ENCODE data around the gene PCDHGA1. TPM values are rescaled to one million over a fixed set of nuclear protein-coding genes. Genes with fewer than 3 reads are reported as not detected.

PCDHGA1 gene
- total RNA-seq, 4 donors from 2014 or later, result 0.26 to 0.38 (median 0.33) TPM

DNA sequence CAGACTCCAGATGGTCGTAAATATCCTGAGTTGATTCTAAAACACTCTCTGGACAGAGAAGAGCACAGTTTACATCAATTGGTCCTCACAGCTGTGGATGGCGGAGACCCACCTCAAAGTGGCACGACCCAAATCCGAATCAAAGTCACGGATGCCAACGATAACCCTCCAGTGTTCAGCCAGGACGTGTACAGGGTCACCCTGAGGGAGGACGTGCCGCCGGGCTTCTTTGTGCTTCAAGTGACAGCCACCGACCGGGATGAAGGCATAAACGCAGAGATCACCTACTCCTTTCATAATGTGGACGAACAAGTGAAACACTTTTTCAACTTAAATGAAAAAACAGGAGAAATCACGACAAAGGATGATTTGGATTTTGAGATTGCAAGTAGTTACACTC lies 30.4 kb downstream of the PCDHGA1 start:
- H3K4me1 ChIP-seq, result peaks cover 3% of the 10 kb centered on the region
- H3K9me3 ChIP-seq, result peaks cover 66% of the 10 kb centered on the region
- TF ChIP-seq EP300 (IDR thresholded peaks at IDR 0.05), result no peak
- TF ChIP-seq POLR2A (IDR thresholded peaks at IDR 0.05), result no peak
- TF ChIP-seq, protein P1, sequence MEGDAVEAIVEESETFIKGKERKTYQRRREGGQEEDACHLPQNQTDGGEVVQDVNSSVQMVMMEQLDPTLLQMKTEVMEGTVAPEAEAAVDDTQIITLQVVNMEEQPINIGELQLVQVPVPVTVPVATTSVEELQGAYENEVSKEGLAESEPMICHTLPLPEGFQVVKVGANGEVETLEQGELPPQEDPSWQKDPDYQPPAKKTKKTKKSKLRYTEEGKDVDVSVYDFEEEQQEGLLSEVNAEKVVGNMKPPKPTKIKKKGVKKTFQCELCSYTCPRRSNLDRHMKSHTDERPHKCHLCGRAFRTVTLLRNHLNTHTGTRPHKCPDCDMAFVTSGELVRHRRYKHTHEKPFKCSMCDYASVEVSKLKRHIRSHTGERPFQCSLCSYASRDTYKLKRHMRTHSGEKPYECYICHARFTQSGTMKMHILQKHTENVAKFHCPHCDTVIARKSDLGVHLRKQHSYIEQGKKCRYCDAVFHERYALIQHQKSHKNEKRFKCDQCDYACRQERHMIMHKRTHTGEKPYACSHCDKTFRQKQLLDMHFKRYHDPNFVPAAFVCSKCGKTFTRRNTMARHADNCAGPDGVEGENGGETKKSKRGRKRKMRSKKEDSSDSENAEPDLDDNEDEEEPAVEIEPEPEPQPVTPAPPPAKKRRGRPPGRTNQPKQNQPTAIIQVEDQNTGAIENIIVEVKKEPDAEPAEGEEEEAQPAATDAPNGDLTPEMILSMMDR (IDR thresholded peaks at IDR 0.05), result no peak
- no peak for TF ChIP-seq POLR2AphosphoS5 (IDR thresholded peaks at IDR 0.05)
- 42% methylated on average over 15 of the region's 15 CpGs for WGBS
- H3K4me3 ChIP-seq, result no peak overlapping the region
- DNase-seq (ENCODE audit: low spot score in 2 of 2), result no peak
- H3K27ac ChIP-seq, result no peak overlapping the region
- no peaks in the 10 kb centered on the region for H3K36me3 ChIP-seq
- H3K27me3 ChIP-seq, result peaks cover 20% of the 10 kb centered on the region

DNA sequence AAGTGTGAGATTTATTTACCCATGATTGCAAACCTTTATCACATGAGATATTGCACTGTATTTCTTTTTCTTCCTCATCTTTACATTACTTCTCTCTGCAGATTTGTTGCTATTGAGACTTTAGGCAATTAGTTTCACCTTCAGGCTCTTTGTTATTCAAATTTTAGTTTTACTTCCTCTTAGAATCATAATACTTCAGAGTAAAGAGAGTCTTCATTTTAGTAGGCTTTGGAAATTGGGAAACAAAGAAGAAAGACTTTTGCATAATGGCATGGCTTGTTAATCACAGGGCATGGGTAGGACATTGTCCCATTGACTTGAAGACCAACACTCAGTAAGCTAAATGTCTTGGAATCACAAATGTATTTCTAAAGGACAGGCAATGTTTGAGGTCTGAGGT lies 32.4 kb downstream of the PCDHGA1 start:
- Histone ChIP-seq H3K4me3 (no peak overlapping the region), H3K36me3 (no peaks in the 10 kb centered on the region), H3K4me1 (peaks cover 3% of the 10 kb centered on the region), H3K27me3 (peaks cover 26% of the 10 kb centered on the region), H3K27ac (no peak overlapping the region), H3K9me3 (peaks cover 64% of the 10 kb centered on the region)
- no peak for DNase-seq (ENCODE audit: low spot score in 2 of 2)
- no peak for TF ChIP-seq EP300 (IDR thresholded peaks at IDR 0.05)
- no peak for TF ChIP-seq POLR2AphosphoS5 (IDR thresholded peaks at IDR 0.05)
- TF ChIP-seq, protein P1 (IDR thresholded peaks at IDR 0.05), result no peak
- no peak for TF ChIP-seq POLR2A (IDR thresholded peaks at IDR 0.05)

DNA sequence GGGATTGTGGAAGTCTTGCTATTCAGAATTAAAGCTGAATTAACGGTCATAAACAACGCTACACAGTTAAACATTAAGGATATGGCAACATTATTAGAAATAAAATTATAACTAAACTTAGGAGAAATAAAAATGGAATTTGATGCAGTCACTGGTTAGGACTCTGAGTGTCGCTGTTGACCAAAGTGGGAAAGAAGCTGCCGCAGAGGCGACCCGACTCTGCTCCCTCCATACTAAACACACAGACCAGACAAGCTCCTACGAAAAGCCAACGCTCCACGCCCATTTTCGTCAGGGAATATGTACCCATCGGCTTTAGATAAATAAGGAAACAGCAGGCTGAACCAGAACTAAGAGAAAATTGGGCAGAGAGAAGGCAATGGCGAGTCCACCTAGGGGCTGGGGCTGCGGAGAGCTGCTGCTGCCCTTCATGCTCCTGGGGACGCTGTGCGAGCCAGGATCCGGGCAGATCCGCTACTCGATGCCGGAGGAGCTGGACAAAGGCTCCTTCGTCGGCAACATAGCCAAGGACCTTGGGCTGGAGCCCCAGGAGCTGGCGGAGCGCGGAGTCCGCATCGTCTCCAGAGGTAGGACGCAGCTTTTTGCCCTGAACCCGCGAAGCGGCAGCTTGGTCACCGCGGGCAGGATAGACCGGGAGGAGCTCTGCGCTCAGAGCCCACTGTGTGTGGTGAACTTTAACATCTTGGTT lies 33.8 kb downstream of the PCDHGA1 start, which contains the start of gene PCDHGA5:
Gene PCDHGA5, plus strand, starts transcription at position 211 of the 709 bp plus-strand sequence. Its CDS starts 169 bp downstream, at position 380.
- WGBS, result 27% methylated on average over 34 of the region's 34 CpGs
- Histone ChIP-seq H3K27me3 (peaks cover 26% of the 10 kb centered on the region), H3K4me1 (peaks cover 3% of the 10 kb centered on the region), H3K36me3 (no peaks in the 10 kb centered on the region), H3K9me3 (peaks cover 61% of the 10 kb centered on the region), H3K4me3 (peak within 1 kb of the TSS; percentile 4), H3K27ac (no peak within 1 kb of the TSS)
- no peak for DNase-seq (ENCODE audit: low spot score in 2 of 2)
- TF ChIP-seq POLR2A (IDR thresholded peaks at IDR 0.05), result no peak

DNA sequence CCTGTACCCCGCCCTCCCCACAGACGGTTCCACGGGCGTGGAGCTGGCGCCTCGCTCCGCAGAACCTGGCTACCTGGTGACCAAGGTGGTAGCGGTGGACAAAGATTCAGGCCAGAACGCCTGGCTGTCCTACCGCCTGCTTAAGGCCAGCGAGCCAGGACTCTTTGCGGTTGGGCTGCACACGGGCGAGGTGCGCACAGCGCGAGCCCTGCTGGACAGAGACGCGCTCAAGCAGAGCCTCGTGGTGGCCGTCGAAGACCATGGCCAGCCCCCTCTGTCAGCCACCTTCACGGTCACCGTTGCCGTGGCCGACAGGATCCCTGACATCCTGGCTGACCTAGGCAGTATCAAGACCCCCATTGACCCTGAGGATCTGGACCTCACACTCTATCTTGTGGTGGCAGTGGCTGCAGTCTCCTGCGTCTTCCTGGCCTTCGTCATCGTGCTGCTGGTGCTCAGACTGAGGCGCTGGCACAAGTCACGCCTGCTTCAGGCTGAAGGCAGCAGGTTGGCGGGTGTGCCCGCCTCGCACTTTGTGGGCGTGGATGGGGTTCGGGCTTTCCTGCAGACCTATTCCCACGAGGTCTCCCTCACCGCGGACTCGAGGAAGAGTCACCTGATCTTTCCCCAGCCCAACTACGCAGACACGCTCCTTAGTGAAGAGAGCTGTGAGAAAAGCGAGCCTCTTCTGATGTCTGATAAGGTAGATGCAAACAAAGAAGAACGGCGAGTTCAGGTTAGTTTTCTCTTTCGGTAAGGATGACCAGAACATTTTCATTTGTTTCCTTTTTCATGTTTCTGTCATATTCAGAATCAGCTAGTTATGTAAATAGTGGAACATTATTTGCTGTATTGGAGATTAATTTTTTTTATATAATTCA lies 35.9 kb downstream of the PCDHGA1 start:
- peaks cover 57% of the 10 kb centered on the region for H3K9me3 ChIP-seq
- H3K27me3 ChIP-seq, result peaks cover 28% of the 10 kb centered on the region
- no peak overlapping the region for H3K4me3 ChIP-seq
- H3K4me1 ChIP-seq, result peaks cover 3% of the 10 kb centered on the region
- 34% methylated on average over 34 of the region's 46 CpGs for WGBS
- TF ChIP-seq EP300 (IDR thresholded peaks at IDR 0.05) (no peak), POLR2AphosphoS5 (IDR thresholded peaks at IDR 0.05) (no peak), POLR2A (IDR thresholded peaks at IDR 0.05) (no peak)
- TF ChIP-seq, protein P1 (IDR thresholded peaks at IDR 0.05), result no peak
- DNase-seq (ENCODE audit: low spot score in 2 of 2), result no peak
- H3K36me3 ChIP-seq, result no peaks in the 10 kb centered on the region
- no peak overlapping the region for H3K27ac ChIP-seq

DNA sequence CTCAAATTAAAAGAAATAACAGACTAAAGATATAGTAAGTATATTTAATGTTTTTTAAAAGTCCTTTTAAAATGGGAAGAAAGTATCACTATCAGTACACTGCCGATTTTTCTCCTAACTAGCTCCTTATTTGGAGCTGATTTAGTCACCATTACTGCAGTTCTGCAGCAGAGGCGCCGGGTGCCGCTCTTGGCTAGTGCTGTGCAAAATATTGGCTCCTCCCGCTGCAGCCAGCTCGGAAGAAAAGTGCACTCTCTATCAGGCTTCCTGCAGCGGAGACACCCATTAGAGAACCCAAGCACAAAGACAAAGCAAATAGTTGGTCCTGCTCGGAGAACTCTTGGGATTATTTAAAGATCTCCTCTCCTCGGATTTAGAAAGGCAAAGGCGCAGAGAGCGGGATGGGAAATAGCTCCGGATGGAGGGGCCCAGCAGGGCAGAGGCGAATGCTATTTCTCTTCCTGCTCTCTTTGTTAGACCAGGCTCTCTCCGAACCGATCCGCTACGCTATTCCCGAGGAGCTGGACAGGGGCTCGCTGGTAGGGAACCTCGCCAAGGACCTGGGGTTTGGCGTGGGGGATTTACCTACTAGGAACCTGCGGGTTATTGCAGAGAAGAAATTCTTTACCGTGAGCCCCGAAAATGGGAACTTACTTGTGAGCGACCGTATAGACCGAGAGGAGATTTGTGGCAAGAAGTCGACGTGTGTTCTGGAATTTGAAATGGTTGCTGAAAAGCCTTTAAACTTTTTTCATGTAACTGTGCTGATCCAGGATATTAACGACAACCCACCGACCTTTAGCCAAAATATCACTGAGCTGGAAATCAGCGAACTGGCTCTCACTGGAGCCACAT lies 39.9 kb downstream of the PCDHGA1 start, which contains the start of gene PCDHGB3:
Gene PCDHGB3, plus strand, starts transcription at position 249 of the 855 bp plus-strand sequence. Its CDS starts 153 bp downstream, at position 402.
- 21% methylated on average over 32 of the region's 32 CpGs for WGBS
- H3K27ac ChIP-seq, result no peak within 1 kb of the TSS
- peaks cover 15% of the 10 kb centered on the region for H3K27me3 ChIP-seq
- TF ChIP-seq, protein P1 (IDR thresholded peaks at IDR 0.05), result peak in 1 of 2 donors; percentile 27
- no peak for TF ChIP-seq EP300 (IDR thresholded peaks at IDR 0.05)
- H3K4me3 ChIP-seq, result peak within 1 kb of the TSS; percentile 37
- no peaks in the 10 kb centered on the region for H3K4me1 ChIP-seq
- peaks cover 63% of the 10 kb centered on the region for H3K9me3 ChIP-seq
- no peak for DNase-seq (ENCODE audit: low spot score in 2 of 2)
- H3K36me3 ChIP-seq, result no peaks in the 10 kb centered on the region
